ENCODE results near the gene PPARG. TPM values are rescaled to one million over a fixed set of nuclear protein-coding genes. Genes with fewer than 3 reads are reported as not detected.
A peak's percentile ranks its signal among the peaks of the same experiment; 100 is the strongest.

Gene PPARG
- total and polyA plus RNA-seq, 2 experiments from 2014 or later: 0.45 to 1.2 TPM

DNA sequence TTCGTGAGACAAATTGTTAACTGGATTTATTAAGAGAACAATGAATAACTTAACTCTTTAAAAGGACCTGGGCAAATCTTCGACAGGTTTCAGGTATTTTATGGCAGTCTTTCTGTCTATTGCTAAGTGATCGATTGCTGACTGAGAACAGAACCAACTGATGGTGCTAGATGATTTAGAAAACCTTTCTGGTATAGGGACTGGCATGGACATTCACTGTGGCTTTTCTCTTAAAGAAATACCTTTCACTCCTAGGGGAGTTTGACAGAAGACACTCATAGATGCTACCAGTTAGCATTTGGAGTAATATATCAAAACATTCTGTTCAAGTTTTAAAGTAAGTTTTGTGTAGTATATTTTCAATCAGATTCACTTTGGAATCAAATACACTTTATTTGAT, 654 bp downstream of the PPARG start:
- Histone ChIP-seq H3K27ac (no peak overlapping the region), H3K9me3 (ENCODE audit: low read depth) (no peaks in the 10 kb centered on the region), H3K4me1 (ENCODE audit: low read depth) (no peaks in the 10 kb centered on the region), H3K4me3 (no peak overlapping the region), H3K27me3 (peaks cover 92% of the 10 kb centered on the region), H3K36me3 (no peaks in the 10 kb centered on the region)
- no peak for DNase-seq (ENCODE audit: low read depth in 1 of 2, low spot score in 1 of 2)
- no peak for TF ChIP-seq CTCF (IDR thresholded peaks at IDR 0.05; ENCODE audit: low read depth, low read length)

DNA sequence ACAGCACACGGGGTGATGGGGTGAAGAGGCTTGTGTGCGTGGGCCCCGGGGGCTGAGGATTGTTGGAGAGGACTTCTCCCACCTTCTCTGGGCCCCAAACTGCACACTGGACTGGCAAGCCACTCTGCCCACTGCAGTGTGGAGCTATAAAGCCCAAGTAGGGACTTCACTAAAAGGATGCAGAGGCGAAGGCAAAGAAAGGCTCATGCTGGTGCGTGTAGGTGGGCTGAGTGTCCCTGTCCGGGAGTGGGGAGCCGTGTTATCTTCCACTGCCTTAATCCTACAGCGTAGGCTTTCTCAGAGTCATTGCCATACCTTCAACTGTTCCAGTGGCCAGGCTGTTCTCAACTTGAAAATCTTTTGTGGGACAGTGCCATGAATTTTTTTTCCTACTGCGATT, 3.9 kb downstream of the PPARG start:
- H3K9me3 ChIP-seq (ENCODE audit: low read depth): no peaks in the 10 kb centered on the region
- no peak for DNase-seq (ENCODE audit: low read depth in 1 of 2, low spot score in 1 of 2)
- TF ChIP-seq CTCF (IDR thresholded peaks at IDR 0.05; ENCODE audit: low read depth, low read length): no peak
- H3K27me3 ChIP-seq: peaks cover 62% of the 10 kb centered on the region
- H3K27ac ChIP-seq: no peak overlapping the region
- H3K4me1 ChIP-seq (ENCODE audit: low read depth): no peaks in the 10 kb centered on the region
- H3K4me3 ChIP-seq: no peak overlapping the region
- H3K36me3 ChIP-seq: no peaks in the 10 kb centered on the region

GRCh38 chr3:12294885-12295580, 6.2 kb downstream of the PPARG start:
- peak in 1 of 2 donors; percentile 66 for DNase-seq (ENCODE audit: low read depth in 1 of 2, low spot score in 1 of 2)
- no peaks in the 10 kb centered on the region for H3K9me3 ChIP-seq (ENCODE audit: low read depth)
- H3K27me3 ChIP-seq: peaks cover 40% of the 10 kb centered on the region
- no peaks in the 10 kb centered on the region for H3K4me1 ChIP-seq (ENCODE audit: low read depth)
- no peak overlapping the region for H3K27ac ChIP-seq
- no peak overlapping the region for H3K4me3 ChIP-seq
- H3K36me3 ChIP-seq: no peaks in the 10 kb centered on the region
- no peak for TF ChIP-seq CTCF (IDR thresholded peaks at IDR 0.05; ENCODE audit: low read depth, low read length)

DNA sequence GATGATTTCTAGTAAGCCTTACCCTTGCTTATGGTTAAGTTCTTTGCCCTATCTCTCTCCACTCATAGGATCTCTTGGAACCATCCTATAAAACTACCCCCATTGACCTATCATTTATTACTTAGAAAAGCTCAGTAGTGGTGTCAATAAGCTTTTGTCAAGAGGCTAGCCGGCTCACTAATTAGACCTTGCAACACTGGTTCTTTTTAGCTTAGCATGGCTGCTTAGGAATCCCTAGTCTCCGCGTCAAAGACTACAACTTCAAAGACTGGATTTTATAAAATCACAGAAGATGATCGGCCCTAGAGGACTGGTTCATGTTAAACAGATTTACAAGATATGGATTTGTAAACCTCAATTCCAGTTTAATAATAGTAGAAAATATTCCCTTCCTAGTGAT, 7.6 kb downstream of the PPARG start:
- TF ChIP-seq CTCF (IDR thresholded peaks at IDR 0.05; ENCODE audit: low read depth, low read length): no peak
- Histone ChIP-seq H3K4me1 (ENCODE audit: low read depth) (no peaks in the 10 kb centered on the region), H3K9me3 (ENCODE audit: low read depth) (no peaks in the 10 kb centered on the region), H3K27ac (no peak overlapping the region), H3K27me3 (peaks cover 31% of the 10 kb centered on the region), H3K4me3 (no peak overlapping the region), H3K36me3 (no peaks in the 10 kb centered on the region)
- DNase-seq (ENCODE audit: low read depth in 1 of 2, low spot score in 1 of 2): no peak

DNA sequence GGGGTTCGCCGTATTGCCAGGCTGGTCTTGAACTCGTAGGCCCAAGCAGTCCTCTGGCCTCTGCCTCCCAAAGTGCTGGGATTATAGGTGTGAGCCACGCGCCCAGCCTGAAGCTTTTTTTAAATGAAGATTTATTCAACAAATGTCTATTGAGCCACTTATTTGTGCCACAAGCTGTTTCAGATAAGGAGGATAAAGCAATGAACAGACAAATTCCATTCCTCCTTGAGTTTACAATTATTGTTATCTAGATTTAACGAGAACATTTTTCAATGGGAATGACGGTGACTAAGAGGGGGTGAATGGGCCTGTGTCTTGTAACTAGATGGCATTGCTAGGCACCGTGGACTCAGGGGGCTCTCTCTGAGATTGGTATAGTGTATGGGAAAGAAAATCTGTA, 10.2 kb downstream of the PPARG start:
- TF ChIP-seq CTCF (IDR thresholded peaks at IDR 0.05; ENCODE audit: low read depth, low read length): no peak
- H3K27ac ChIP-seq: no peak overlapping the region
- no peaks in the 10 kb centered on the region for H3K36me3 ChIP-seq
- H3K27me3 ChIP-seq: peaks cover 31% of the 10 kb centered on the region
- no peaks in the 10 kb centered on the region for H3K9me3 ChIP-seq (ENCODE audit: low read depth)
- DNase-seq (ENCODE audit: low read depth in 1 of 2, low spot score in 1 of 2): peak in 1 of 2 donors; percentile 47
- no peaks in the 10 kb centered on the region for H3K4me1 ChIP-seq (ENCODE audit: low read depth)
- no peak overlapping the region for H3K4me3 ChIP-seq
